HG02588 (cell line): ENCODE results near the gene RNF227.

Experiments used
- ATAC-seq: cut with Tn5 transposase; IDR thresholded peaks from one replicate; pipeline ENCODE4 v1.9.1; 2021; ENCODE audit warnings: mild to moderate bottlenecking, moderate library complexity; ENCODE audit not compliant: unreplicated experiment

Gene RNF227

GRCh38 chr17:7930841-7931631 is 14.9 kb upstream of the RNF227 start:
- no peak for ATAC-seq

DNA sequence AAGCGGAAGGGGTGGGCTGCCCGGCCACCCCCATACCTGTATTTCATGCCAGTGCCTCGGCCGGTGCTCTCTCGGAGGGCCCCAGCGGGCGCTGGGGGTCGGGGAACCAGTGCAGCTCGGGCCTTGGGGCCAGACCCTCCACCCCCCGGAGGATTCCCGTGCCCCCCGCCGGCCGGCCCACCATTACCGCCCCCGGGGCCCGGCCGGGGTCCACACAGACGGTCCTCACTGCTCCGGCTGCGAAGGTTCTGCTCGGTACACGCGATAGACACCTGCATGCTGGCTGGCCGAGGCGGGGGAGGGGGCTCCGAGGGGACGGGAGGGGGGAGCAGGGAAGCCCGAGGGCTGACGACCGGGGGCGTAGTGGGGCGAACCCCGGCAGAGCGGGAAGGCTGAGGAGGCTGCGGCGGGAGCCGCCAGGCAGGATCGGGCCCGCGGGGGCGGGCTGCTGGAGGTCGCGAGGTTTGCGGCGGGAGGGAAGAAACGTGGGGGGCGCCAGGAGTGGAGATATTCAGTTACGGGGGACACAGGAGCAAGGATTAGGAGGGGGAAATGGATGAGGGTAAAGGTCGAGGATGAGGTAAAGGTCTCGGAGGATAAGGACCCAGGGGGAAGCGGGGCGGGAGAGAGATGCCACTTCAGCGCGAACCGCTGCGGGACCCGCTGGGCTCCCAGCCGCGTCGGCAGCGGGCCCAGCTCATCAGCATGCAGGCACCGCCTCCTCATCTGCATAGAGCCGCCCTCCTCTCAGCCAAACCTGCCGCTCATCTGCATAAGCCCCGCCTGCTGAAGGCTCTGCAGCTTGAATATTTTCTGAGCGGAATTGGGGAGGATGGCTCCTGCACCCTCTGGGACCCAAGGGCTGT is 13.3 kb upstream of the RNF227 start, which contains the start of gene KCNAB3:
KCNAB3 (minus strand) TSS at position 699 of the 866 bp plus-strand sequence; CDS start at position 278, 421 bp downstream.
- no peak for ATAC-seq

DNA sequence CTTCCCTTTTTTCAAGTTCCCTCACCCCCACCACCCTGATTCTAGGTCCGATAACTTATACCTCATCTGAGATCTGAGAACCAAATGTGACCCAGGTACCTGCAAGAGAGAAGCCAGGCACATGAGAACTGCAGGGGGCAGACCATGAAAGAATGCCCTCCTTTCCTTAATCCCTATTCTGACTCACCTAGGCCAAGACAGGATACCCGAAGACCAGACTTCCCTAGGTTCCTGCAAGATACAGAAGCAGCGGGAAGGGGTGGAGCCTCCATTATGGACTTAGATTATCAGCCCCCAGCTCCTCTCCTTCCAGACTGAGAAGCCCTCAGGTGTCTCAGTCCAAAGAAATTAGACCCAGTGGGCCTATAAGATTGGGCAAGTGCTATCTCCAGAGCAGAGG is 11.5 kb upstream of the RNF227 start:
- no peak for ATAC-seq

DNA sequence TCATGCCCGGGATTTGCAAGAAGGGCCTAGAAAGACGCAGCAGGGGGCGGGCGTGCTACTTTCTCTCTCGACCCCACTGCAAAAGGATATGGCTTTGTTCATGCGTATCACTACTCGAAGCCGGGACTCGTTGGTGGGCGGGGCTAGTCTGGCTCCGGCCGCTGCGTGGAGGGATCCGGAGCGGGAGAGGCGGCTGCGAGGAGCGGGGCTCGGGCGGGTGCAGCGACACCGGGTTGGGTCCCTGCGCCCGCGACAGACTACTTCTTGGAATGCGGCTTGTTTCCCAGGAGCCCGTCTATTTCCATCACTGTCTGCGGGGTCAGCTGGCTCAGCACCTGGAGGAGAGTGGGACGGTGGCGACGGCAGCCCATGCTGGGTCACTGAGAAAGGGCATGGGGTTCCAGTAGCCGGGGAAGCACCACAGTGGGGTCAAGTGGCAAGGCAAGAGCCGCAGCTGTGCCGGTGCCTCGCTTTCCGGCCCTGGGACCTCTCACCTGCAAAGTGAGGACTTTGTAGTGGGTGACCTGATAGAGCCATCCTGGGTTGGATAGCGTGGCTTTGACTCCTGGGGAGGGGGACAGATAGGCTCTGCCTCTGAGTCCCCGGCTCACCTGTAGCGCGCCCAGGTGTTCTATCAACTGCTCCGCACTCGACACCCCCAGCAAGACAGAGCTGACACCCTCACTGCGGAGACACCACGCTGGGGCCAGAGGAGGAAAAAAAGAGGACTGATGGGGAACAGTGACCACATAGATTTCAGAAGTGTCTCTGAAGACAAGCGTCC is 6.9 kb upstream of the RNF227 start:
- ATAC-seq, result no peak

- no peak for ATAC-seq
These were observed 6.3 kb upstream of the RNF227 start for GRCh38 chr17:7922269-7922844.

GRCh38 chr17:7916808-7917207 is 719 bp upstream of the RNF227 start:
- no peak for ATAC-seq

GRCh38 chr17:7916385-7916682 is 245 bp upstream of the RNF227 start:
- ATAC-seq, result no peak

DNA sequence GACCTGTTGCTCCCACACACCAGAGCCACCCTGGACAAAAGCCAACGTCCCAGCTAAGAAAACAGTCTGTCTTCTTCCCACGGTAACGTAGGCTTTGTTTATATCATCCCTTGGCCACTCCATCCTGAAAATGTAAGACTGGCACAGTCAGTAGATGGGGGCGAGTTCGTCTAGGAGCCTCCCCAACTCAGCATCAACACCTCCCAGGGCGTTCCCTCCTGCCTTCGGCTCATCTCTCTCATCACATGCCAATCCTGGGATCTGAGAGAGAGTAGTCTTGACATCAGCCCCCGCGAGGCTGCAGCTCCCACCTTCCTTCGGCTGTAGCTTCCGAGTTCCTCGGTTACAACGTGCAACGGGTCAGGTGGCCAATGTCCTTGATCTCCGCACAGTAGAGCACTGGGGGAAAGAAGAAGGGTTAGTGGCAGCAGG is 894 bp downstream of the RNF227 start:
- ATAC-seq, result no peak

DNA sequence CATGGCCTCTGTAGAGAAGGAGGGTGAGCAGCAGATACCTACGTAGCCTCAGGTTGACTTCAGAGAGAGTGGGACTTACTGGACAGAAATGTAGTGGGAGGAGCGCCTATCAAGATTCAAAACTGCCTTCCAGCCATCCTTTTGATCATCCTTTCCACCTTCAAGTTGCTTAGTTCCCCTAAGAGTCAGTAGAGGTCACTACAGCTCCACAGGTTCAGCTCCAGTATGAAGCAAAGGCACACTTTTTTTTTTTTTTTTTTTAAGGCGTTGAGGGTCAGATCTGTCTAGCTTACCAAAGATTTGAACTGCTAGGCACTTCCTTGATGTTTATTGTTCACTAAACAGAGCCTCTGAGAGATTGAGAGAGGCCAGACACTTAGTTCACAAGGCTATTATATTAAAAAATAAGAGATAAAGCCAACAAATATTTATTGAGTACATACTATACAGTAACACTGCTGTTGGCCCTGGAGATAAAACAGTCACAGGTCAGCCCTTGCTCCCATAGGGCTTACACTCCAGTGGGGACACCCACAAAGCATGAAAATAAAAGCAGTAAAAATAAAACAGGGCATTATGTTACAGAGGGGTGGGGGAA is 3.1 kb downstream of the RNF227 start:
- no peak for ATAC-seq

GRCh38 chr17:7911116-7911515 is 5.0 kb downstream of the RNF227 start:
- no peak for ATAC-seq

GRCh38 chr17:7910711-7911110 is 5.4 kb downstream of the RNF227 start:
- ATAC-seq, result no peak

- no peak for ATAC-seq
These were observed 5.8 kb downstream of the RNF227 start for GRCh38 chr17:7910281-7910680.

GRCh38 chr17:7909089-7909488 is 7.0 kb downstream of the RNF227 start:
- ATAC-seq, result no peak

DNA sequence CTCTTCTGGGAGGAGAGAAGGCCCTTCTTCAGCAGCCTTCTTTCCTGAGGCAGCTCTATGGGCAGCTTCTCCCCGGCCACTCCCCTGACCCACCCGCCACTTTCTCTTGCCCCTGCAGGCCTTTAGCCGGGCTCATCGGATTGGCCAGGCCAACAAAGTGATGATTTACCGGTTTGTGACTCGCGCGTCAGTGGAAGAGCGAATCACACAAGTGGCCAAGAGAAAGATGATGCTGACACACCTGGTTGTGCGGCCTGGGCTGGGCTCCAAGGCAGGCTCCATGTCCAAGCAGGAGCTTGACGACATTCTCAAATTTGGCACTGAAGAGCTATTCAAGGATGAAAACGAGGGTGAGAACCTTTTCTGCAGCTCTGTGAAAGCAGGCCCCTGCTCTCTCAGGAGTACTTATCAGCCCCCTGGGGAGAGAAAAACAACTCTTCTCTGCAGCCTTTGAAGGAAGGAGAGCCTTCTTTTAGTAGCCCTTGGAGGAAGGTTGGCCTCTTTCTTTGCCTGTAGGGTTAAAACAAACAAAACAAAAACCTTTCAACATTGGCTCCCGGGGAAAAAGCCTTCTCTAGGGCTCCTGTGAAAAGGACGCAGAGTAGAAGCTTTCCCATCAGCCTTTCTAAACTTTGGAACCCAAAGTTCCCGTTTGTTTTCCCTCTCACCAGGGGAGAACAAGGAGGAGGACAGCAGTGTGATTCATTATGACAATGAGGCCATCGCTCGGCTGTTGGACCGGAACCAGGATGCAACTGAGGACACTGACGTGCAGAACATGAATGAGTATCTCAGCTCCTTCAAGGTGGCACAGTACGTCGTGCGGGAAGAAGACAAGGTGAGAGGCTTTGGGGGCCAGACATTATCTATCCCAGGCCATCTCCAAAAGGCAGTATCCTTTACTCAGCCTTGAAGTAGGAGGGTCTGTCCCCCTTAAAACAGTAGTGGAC is 12.7 kb downstream of the RNF227 start:
- ATAC-seq, result no peak

GRCh38 chr17:7897773-7898172 is 18.3 kb downstream of the RNF227 start:
- ATAC-seq, result no peak

DNA sequence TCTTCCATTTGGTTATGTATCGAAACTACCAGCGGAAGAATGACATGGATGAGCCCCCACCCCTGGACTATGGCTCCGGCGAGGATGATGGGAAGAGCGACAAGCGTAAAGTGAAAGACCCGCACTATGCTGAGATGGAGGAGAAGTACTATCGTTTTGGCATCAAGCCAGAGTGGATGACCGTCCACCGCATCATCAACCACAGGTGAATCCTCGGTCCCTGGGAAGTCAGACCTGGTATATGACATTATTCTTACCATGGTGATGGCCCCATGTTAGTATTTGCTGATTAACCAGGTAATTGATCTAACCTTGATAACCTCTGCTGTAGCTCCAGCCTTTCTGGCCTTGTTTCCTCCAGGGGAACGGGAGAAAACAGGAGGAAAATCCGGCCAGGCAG is 19.0 kb downstream of the RNF227 start:
- ATAC-seq, result no peak

GRCh38 chr17:7894866-7895265 is 21.2 kb downstream of the RNF227 start:
- ATAC-seq, result no peak

- no peak for ATAC-seq
These were observed 21.9 kb downstream of the RNF227 start for GRCh38 chr17:7894226-7894625.

DNA sequence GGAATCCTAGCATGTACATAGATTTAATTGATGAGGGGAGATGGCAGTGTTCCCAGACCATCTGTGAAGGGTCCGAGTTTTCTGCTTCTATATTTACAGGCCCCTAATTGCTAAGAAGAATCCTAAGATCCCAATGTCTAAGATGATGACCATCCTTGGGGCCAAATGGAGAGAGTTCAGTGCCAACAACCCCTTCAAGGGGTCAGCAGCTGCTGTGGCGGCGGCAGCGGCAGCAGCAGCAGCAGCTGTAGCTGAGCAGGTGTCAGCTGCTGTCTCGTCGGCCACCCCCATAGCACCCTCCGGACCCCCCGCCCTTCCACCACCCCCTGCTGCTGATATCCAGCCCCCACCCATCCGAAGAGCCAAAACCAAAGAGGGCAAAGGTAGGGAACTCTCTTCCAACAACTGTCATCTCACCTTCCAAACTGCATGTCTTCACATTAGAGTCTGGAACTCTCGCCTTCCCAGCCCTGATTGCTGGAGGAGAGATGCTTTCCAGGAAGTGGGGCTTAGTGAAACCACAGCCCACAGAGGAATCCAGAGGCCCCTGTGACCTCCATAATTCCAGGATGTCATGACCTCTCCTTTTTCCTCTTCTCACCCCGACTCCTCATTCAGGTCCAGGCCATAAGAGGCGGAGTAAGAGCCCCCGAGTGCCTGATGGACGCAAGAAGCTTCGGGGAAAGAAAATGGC is 22.8 kb downstream of the RNF227 start:
- ATAC-seq, result no peak
